HL-60 (cell line): Measurements from ENCODE around the gene TMEM9.

Experiments used
- CTCF ChIP-seq: IDR thresholded peaks from one replicate; pipeline ENCODE4 v1.5.1; 2011; ENCODE audit warnings: low read length, control low read depth, inconsistent platforms; ENCODE audit not compliant: insufficient read depth
- POLR2AphosphoS5 ChIP-seq: IDR thresholded peaks from 2 replicates; pipeline ENCODE4 v1.6.1; 2012; ENCODE audit warnings: low read depth

GRCh38 chr1:201145816-201146215 is 8.5 kb downstream of the TMEM9 start:
- TF ChIP-seq CTCF (no peak), POLR2AphosphoS5 (no peak)
